HG03108 (cell line): ENCODE measurements around the gene ABCC4.
"Not testable (repeated sequence)": the region's sequence is repeated elsewhere in the genome, so short reads cannot be mapped to it uniquely, and the experiment has no call there.

ENCODE experiments used
- ATAC-seq: cut with Tn5 transposase; IDR thresholded peaks from one replicate; pipeline ENCODE4 v1.9.1; 2021; ENCODE audit warnings: moderate library complexity; ENCODE audit not compliant: unreplicated experiment

The ABCC4 gene

GRCh38 chr13:95167003-95167402, 134.2 kb downstream of the ABCC4 start:
- ATAC-seq, result not testable (repeated sequence)

GRCh38 chr13:95164830-95165229, 136.4 kb downstream of the ABCC4 start:
- ATAC-seq, result no peak

DNA sequence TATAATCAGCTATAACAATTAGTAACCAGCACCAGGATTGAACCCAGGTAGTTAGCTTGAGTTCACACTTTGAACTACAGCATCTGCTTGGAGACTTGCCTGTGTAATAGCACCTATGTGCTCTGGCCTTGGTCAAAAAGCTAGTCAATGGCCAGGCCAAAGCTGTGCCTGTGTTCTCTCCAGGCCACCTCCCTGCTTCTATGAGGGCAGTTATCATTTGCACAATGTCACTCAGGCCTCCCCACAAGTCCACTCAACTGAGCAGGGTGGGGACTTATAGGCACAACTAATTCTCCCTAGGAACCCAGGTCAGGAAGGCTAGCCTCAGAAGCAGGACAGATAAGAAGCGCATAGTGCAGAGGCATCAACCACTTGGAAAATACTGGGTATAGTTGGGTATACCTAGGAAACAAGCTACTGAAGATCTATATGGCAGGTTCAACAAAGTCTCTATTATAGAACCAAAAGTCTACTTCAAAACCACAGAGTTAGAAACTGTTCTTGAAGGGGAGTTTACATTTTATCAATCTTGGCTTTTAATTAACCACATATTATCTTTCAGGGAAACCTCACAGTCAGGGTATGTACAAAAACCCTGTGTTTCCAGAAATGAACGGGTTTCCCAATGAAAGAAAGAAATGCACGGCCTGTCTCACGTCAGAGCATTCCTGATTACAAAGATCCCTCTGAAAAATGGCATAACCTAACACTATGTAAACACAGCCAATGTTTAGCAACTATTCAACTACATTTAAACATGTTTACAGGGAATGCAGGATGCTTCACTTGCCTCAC, 140.9 kb downstream of the ABCC4 start:
- ATAC-seq, result no peak

- ATAC-seq, result no peak
Measured at GRCh38 chr13:95159458-95159857, 141.8 kb downstream of the ABCC4 start.

GRCh38 chr13:95156208-95156607, 145.0 kb downstream of the ABCC4 start:
- no peak for ATAC-seq

- ATAC-seq, result no peak
Measured at GRCh38 chr13:95155504-95155903, 145.7 kb downstream of the ABCC4 start.

DNA sequence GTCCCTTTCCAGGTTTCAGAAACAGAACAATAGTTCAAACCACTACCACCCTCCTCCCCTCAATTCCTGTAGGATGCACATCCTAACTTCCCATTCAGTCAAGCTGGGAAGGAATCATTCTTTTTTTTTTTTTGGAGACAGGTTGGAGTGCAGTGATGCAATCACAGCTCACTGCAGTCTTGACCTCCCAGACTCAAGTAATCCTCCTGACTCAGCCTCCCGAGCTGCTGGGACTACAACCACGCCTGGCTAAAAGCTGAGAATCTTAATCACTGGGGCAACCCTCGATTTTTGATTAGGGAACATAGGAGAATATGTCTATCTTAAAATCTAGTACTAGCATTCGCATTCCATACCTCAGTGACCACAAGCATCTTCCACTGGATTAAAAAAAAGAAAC, 146.2 kb downstream of the ABCC4 start:
- no peak for ATAC-seq

GRCh38 chr13:95154413-95154886, 146.8 kb downstream of the ABCC4 start:
- ATAC-seq, result no peak

- ATAC-seq, result no peak
Measured at GRCh38 chr13:95153647-95154412, 147.4 kb downstream of the ABCC4 start.

DNA sequence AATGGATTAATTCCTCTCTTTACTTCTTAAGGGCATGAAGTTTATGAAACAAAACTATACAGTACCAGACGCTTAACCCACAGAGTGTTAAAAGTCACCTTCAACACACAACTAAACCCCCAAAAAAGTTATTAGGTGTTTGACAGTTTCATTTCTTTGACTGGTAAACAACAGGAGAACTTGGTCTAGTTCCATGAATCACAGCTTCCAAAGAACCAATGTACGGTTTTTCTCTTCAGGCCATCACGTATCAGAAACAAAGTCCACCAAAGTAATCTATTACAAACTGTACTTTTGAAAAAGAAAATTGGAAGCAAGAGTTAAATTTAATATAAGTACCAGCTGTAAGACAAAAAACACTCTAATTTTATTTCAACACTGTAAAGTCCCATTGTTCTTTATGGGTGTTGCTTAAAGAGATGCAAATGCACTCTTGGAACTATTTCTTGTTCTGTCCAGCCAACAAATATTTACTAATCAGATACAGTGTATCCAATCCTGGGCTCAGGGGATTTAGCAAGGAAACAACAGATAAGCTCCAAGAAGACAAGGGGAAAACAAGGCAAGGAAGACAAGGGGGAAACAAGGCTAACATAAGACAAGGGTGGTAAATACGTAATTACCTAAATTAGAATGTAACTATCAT, 149.2 kb downstream of the ABCC4 start:
- ATAC-seq, result no peak

GRCh38 chr13:95150555-95150954, 150.7 kb downstream of the ABCC4 start:
- ATAC-seq, result no peak

DNA sequence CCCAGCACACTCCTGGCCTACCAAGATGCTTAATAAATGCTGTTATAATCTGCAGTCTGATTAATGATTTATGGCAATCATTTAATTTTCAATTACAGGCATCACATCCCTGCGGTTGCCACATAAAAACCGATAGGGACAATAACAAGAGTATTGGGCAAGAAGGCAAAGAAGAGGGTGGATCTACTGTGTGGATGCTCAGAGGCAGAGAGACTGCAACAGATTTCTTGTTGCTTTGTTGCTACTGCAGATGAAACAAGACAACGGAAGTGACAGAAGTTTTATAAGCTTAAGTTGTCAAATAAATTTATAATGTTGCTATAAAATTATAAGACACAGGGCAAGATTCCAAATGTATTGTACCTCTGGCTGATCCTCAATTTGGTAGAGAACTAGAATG, 154.8 kb downstream of the ABCC4 start:
- no peak for ATAC-seq

GRCh38 chr13:95145587-95145986, 155.7 kb downstream of the ABCC4 start:
- ATAC-seq, result no peak

GRCh38 chr13:95140502-95140901, 160.7 kb downstream of the ABCC4 start:
- ATAC-seq, result no peak

DNA sequence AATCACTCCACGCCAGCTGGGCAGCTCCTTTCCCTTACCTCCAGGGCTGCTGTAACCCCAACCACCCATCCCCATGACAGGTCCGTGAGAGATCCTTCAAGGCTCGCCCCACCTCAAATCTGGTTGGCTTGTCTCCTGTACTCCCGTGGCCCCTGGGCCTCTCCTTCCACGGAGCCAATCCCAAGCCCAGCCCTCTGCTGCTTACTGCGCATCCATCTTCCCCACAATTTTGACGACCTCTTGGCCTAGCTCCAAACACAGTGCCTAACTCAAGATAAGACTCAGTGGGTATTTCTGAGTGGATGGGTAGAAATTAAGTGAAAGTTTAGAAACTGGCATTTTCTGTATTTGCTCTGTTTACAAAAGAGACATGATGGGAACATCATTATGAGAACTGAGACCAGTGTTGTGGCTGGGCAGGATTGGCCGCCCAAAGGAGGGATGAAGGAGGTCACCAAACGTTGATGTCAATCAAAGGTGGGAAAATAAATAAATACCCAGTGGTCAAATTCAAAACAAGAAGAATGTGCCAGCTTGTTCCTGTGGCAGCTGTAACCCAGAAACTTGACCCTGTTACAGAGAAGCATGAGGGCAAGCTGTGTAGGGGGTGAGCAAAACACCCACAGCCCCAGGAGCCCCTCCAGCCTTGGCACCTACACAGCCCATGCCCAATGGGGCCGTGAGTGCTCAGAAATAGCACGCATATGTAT, 162.2 kb downstream of the ABCC4 start:
- no peak for ATAC-seq

GRCh38 chr13:95137096-95137495, 164.2 kb downstream of the ABCC4 start:
- ATAC-seq, result peak; percentile 91

DNA sequence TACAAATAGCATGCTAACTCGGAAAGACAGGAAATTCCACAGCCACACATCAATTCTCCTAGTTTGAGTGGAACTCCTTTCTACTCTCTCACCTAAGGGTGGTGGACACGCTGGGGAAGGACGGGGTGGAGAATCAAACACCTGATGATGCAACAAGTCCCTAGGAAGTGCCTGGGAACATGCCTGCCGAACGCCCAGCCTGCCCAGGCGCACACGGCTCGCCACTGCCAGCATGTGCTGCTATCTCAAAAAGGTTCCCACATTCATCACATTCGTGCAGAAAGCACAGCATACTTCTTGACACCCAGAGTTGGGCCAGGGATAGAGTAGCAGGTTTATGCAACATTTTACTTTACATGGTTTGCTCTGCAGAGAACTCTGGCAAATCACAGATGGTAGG, 164.6 kb downstream of the ABCC4 start:
- no peak for ATAC-seq

- no peak for ATAC-seq
Measured at GRCh38 chr13:95133498-95133897, 167.8 kb downstream of the ABCC4 start.

DNA sequence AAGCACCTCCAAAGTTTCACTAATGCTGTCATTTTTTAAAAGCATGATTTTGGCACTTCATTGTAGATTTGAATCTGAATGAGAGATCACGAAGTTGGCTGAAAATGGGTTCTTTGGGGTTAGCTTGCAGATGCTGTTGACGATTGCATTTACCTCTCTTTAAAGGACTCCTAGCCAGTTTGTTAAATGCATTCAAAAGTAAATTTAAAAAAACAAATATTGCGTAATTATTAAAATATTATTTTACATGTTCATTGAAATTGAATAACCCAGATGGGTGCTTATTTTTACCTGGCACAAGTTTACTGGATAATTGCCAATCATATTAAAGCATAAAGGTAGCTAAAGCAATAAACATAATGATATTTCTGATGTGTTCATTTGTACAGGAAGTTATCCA, 172.2 kb downstream of the ABCC4 start:
- ATAC-seq, result no peak

- no peak for ATAC-seq
Measured at GRCh38 chr13:95128045-95128643, 173.1 kb downstream of the ABCC4 start.

GRCh38 chr13:95124959-95125358, 176.3 kb downstream of the ABCC4 start:
- no peak for ATAC-seq
